NCI-H2196 (cell line): ENCODE data around the gene EIF4G2.
"Not testable (repeated sequence)": the region's sequence is repeated elsewhere in the genome, so short reads cannot be mapped to it uniquely, and the experiment has no call there.

Experiments used
- DNase-seq: peaks from one replicate; lab custom pipeline; 2025; ENCODE audit not compliant: unreplicated experiment; lab: John Stamatoyannopoulos, UW

Gene EIF4G2

DNA sequence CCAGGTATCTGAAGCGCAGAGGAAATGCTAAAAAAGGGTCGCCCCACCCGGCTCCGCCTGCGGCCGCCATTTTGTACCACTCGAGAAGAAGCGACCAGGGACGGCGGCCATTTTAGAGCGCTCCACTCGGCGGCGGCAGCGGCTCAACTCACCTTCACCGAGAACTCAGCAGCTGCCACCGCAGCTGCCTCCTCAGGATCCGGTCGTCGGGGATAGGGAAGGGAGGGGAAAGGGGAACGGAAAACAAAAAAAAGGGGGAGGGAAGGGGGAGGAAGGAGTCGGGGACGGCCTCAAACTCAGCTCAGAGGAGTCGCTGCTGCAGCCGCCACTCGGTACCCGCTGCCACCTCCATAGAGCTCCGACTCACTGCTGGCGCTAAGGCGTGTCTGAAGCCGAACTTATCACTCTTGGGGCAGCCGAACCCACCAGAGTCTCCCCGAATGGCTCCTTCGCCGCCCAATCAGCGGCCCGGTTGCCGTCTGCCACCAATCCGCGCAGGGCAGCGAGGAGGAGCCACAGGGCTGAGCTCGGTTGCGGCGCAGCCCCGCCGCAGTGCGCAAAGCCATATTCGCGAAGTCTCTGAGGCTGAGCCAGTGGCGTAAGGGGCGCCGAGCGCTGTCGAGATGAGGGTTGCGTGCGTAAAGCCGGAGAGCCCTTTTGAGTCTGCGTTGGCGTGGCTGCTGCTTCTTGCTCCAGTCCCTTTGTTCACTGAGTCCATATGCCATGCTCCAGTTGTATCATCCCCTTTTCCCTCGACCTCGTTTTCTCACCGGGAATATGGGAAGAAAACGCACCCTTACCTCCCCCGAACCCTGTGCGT is at the start of gene EIF4G2:
Gene EIF4G2, minus strand, starts transcription at position 374 of the 820 bp plus-strand sequence.
- peak; percentile 98 for DNase-seq

DNA sequence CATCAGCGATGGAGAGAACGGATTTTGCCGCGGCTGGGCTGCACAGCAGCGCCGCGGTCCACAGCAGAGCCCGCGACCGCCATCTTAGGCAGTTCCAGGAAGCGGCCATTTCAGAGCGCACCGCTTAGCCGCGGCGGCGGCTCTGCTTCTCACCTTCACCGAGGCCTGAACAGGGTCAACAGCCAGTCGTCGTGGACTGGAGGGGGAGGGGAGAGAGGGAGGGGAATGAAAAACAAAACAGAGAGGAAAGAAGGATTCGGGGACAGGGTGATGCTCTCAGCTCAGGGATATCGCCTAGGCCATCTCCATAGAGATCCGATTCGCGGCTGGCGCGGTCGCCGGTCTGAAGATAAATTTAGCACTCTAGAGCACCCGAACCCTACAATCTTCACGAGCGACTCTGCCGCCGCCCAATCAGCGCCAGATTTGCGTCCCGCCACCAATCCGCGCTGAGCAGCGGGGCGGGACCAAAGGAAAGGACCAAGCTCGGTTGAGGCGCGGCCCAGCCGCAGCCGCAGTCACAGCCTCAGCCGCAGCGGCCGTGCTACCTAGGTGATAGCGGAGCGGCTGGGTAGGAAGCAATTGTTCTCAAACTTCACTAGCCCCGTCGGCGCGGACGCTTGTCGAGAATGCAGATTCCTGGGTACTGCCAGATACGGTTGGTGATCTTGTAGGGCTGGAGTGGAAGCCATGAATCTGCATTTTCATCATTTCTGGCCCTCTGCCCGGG is 49.1 kb upstream of the EIF4G2 start, which contains the start of gene ZBED5:
Gene ZBED5, minus strand, starts transcription at position 345 of the 730 bp plus-strand sequence. CDS start 3,108 bp downstream, outside the sequence.
- DNase-seq = peak; percentile 98

DNA sequence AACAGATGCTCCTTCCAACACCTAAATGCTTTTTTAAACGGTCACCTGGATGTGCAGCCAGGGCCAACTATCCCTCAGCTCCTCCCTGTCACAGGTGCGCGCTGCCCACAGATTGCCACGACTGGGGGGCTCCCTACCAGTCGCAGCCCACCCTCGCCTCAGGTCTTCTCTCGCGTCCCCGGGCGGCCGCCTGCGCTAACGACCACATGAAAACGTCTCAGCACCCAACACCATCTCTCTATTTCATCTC is 48.7 kb upstream of the EIF4G2 start:
- DNase-seq = no peak

DNA sequence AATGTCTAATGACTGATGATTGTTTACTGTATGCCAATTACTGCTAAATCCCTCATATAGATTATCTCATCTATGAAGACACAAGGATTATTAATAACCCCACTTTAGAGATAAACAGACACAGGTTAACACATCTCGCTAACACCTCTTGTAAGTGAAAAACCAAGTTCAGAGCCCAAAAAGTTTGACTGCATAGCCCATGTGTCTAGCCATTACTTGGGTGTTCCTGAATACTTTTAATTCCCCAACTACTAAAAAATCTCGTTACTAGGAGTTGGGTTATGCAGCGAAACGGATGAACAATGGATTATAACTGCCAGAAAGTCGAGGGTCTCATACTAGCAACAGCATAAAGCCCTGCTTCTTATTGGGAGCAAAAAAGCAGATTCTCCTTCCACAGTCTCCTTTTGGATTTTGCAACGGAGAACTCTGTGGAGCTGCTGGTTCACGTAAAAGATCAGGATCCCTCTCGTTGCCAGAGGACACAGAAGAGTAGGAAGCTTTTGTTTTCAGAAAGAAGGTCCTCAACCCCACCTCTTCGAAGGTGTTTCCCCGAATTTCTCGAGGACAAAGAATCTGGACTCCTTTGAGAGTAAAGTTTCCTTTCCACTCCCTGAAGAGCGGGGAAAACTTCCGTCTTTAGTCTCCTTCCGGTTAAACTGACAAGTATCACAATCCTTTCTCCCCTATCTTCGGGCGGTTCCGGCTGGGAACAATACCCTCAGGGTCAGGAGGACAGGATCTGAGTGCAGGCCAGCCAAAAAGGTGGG is 48.1 kb upstream of the EIF4G2 start:
- peak; percentile 24 for DNase-seq

DNA sequence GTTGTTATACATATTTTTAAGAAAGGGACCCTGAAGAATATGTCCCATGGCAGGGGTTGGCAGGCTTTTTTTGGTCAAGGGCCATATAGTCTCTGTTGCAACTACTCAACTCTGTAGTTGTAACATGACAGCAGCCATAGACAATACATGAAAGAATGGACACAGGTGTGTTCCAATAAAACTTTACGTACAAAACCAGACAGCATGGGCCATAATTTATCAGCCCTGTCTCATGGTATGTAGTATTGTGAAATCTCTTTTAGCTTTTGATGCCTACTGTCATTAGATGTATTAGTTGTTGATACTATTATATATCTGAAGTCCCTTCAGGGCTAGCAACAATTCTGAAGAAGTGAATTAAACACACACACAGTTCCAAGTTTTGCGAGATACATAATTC is 46.6 kb upstream of the EIF4G2 start:
- no peak for DNase-seq

DNA sequence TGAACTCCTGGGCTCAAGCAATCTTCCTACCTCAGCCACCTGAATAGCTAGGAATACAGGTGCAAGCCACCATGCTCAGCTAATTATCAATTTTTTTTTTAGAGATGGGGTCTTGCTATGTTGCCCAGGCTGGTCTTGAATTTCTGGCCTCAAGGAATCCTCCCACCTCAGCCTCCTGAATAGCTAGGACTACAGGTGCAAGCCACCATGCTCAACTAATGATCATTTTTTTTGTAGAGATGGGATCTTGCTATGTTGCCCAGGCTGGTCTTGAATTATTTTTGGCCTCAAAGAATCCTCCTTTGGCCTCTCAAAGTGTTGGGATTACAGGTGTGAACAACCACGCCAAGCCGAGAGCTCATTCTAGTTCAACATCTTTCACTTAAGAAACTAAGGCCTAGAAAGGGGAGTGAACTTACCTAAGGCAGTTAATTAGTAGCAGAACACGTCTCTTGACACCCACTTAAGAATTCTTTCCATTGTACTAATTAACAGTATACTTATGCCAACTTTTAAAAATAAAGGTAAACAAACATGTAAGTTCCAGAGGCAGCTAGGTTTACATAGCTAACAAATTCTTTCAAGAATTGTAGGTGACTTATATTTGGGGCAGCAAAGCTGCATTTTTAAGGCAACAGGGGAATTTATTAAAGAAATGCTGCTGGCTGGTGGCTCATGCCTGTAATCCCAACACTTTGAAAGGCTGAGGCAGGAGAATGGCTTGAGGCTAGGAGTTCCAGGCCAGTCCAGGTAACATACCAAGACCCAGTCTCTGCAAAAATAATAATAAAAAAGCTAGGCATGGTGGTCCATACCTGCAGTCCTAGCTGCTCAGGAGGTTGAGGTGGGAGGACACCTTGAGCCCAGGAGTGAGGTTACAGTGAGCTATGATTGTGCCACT is 39.5 kb upstream of the EIF4G2 start:
- no peak for DNase-seq

DNA sequence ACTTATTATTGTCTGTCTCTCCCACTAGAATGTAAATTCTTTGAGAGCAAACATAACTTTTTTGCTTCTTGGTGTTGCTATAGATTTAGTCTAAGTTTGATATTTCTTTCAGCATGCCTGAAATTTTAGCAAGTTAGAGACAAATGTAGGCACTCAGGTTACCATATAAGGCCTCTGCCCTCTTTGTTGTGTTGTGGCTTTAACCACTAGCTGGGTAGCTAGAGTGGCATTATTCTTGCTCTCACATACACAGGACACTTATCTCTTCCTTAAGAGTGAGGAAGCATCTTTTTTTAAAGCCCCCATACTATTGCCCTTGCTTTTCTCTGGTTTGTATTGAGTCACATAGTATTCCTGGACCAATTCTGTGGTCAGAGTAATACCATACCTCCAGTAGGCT is 37.9 kb upstream of the EIF4G2 start:
- DNase-seq = no peak

DNA sequence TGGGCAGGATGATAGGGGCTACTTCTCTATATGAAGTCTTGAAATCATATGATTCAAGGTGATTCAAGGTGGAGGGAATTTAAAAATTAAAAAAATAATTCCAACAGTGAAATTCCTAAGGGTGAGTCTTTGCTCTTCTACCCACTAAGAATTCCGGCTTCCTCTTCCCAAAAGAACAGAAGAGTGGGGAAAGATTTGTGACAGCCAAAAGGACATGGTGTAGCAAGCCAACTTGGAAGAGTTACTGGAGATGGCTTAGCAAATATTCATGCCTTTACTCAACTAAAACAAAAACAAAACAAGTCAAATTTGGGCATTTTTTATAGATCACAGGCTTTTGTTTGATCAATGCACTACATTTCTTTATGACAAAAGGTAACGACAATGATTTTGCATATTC is 36.9 kb upstream of the EIF4G2 start:
- DNase-seq = no peak

DNA sequence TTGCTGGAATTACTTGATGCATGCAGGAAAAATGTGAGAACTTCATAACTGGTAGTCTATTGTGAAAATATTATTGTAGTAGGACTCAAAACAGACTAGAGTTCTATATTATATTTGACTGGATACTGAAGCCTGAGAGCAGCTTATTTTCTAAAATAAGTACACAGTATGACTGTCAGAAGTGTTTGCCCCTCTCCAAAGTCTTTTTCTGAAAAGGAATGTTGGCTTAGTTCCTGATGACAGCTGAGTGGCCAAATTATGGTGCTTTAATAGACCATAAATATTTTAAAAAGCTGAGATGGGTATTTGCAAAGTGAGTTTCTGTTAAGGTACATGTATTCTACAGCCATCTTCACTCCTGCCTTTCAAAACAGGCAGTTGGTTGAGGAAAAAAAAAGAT is 36.1 kb upstream of the EIF4G2 start:
- DNase-seq = no peak

DNA sequence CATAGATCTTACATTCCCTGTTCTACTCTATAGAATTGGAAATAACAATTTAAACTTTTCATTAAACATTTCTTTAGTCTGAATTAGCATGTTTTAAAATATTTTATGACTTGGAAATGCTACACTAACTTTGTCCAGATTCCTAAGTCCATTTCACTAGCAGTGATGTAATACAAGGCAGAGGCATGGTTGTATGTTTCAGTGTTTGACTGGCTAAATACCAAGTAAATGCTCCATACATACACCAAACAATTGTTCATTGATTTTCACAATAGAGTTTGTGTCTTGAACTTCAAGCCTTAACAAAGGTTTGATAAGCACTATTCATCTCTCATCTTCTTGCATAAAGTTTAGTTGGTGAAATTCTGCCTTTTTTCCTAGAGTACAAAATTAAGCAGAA is 35.6 kb upstream of the EIF4G2 start:
- no peak for DNase-seq

DNA sequence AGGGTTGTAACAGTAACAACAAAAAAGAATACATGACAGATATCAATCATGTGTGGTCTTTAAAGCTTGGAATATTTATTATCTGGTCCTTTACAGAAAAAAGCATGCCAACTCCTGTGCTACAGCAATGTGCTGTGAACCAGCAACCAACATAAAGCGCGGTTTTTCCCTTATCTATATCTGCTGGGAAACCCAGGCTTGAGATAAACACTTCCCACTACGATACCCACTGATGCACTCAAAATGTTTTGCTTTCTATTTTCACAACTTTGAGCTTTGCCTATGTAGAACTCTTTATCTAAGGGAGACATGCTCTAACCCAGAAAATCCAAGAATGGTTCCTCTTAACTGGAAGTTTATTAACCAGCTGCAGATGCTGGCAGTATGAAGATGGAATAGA is 30.2 kb upstream of the EIF4G2 start:
- DNase-seq = no peak

DNA sequence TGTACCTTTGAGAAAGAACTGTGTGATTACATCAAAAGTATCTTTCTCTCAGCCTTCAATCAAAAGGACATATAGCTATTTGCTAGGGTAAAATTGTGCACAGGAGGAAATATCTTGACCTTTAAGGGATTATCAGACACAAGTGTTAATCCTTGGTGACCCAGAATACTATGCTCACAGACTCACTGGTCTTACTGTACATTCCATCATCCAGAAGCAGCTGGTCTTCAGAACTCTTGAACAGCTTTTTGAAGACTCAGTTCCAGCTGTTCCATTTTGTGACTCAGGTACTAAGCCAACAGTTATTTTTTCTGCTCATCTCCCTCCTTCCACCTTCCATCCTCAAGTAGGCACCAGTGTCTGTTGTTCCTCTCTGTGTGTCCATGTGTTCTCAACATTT is 29.4 kb upstream of the EIF4G2 start:
- DNase-seq = no peak

DNA sequence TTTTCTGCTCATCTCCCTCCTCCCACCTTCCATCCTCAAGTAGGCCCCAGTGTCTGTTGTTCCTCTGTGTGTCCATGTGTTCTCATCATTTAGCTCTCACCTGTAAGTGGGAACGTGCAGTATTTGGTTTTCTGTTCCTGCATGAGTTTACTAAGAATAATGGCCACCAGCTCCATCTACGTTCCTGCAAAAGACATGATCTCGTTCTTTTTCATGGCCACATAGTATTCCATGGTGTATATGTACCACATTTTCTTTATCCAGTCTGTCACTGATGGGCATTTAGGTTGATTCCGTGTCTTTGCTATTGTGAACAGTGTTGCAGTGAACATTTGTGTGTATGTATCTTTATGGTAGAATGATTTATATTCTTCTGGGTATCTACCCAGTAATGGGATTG is 28.2 kb upstream of the EIF4G2 start:
- DNase-seq = not testable (repeated sequence)

DNA sequence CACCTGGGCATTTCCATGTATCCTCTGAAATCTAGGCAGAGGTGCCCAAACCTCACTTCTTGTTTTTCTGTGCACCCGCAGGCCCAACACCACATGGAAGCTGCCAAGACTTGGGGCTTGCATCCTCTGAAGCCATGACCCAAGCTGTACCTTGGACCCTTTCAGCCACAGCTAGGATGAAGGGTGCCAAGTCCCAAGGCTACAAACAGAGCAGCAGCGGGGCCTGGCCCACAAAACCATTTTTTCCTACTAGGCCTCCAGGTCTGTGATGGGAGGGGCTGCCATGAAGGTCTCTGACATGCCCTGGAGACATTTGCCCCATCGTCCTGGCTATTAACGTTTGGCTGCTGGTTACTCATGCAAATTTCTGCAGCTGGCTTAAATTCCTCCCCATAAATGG is 20.4 kb upstream of the EIF4G2 start:
- DNase-seq = no peak

DNA sequence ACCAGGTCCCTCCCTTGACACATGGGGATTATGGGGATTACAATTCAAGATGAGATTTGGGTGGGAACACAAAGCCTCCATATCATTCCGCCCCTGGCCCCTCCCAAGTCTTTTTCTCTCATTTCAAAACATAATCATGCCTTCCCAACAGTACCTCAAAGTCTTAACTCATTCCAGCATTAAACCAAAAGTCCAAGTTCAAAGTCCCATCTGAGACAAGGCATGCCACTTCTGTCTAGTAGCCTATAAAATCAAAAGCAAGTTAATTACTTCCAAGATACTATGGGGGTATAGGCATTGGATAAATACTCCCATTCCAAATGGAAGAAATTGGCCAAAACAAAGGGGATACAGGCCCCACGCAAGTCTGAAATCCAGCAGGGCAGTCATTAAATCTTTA is 19.7 kb upstream of the EIF4G2 start:
- no peak for DNase-seq

DNA sequence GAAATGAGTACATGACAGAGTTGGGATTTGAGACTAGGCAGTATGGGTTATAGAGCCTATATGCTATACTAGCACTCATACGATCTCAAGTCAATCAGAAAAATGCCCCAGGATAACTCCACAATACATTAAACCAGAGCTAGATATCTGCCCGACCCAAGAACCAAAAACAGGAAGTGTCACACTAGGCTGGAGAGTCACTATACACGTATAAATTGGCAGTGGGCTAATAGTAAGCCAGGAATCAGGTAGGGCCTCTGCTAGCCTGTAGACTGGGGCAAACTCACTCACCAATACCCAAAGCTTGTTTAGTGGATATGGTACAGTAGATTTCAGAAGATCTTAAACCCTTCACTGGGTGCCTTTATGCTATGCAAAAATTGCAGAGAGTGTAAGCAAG is 16.2 kb upstream of the EIF4G2 start:
- no peak for DNase-seq

DNA sequence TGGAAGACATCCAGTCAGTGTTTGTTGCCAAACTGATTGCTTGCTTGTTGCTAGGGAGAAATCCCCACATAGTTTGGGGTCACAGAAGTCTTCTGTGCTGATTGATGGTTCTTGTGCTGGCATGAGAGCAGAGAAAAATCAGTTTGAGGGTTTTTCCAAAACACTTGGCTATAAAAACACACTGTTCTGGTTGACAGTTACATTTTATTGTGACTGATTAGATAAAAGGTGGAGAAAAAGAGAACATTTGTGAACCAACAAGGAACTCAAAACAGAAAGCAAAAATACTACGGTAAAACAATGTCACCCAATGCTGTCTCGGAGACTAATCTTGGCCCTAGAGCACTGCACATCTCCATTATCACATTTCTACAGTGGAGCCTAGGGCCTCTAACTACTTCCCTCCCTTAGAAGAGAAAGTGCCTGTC is 14.4 kb upstream of the EIF4G2 start:
- DNase-seq = no peak

DNA sequence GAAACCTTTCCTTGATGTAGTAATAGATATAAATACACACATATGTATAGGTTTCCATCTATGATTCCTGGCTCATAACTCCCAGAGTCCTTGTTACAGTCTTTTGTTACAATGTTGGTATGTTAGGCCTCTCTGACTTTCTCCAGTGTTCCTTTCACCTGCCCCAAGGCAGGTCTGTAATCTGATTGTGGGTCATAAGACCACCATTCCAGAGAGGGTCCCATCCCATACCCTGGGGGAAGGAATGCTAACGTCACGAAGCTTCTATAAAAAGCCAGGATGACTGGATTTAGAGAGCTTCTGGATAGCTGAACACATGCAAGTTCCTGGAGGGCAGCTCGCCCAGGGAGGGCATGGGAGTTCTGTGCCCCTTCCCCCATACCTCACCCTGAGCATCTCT is 13.8 kb upstream of the EIF4G2 start:
- not testable (repeated sequence) for DNase-seq

DNA sequence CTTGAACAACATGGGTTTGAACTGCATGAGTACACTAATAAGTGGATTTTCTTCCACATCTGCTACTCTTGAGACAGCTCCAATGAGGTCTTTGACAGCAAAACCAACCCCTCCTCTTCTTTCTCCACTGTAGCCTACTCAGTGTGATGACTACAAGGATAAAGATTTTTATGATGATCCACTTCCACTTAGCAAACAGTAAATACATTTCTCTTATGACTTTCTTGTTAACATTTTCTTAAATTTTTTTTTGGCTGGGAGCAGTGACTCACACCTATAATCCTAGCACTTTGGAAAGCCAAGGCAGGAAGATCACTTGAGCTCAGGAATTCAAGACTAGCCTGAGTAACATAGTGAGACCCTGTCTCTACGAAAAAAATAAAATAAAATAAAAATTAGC is 9.9 kb upstream of the EIF4G2 start:
- no peak for DNase-seq

DNA sequence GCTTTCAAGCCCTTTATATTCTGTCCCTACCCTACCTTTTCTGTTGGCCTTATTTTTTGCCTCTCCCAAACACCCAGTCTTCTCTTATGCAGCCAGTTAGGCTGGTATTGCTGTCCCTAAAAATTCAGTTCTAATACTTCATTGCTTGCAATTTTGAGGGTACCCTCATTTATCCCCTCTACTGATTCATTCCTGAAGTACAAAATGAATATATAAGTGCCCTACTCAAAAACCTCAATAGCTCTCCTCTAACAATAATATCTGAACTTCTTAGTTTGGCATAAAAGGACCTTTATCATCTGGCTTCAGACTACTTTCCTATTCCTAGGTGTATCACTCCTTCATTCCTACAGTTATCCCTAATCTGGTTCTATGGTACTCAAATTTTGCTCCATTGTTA is 5.2 kb upstream of the EIF4G2 start:
- no peak for DNase-seq
